Activated naive CD8-positive, alpha-beta T cell treated with anti-CD3 and anti-CD28 coated beads, Interleukin-2, amount 10 ng/mL, durations not matched to agents 7 days and 5 days (primary cell): ENCODE data around the gene PRTFDC1. TPM values are rescaled to one million over a fixed set of nuclear protein-coding genes. Genes with fewer than 3 reads are reported as not detected.
"Not testable (repeated sequence)": the region's sequence is repeated elsewhere in the genome, so short reads cannot be mapped to it uniquely, and the experiment has no call there.

ENCODE experiments used
- ATAC-seq: fragments of 150-1000 bp; cut with Tn5 transposase; one replicate; pipeline ENCODE4 v1.10.0; 2021; ENCODE audit warnings: low read depth, moderate library complexity
- POLR2A ChIA-PET: fragments of 350-600 bp; sonication (Branson Sonifier 250); formaldehyde crosslinking; loops from one replicate; lab custom pipeline; 2021; ENCODE audit warnings: antibody characterized with exemption; lab: Charles Lee
- DNase-seq: peaks from one replicate; pipeline ENCODE4 v3.0.0; 2021
- H3K27ac Mint-ChIP-seq: one replicate; pipeline ENCODE4 v1.8.0; 2022; ENCODE audit warnings: mild to moderate bottlenecking, mixed read lengths
- H3K27me3 Mint-ChIP-seq: one replicate; pipeline ENCODE4 v1.8.0; 2022; ENCODE audit warnings: mild to moderate bottlenecking, moderate library complexity, mixed read lengths
- H3K36me3 Mint-ChIP-seq: one replicate; pipeline ENCODE4 v1.8.0; 2021; ENCODE audit warnings: mild to moderate bottlenecking, mixed read lengths
- H3K4me1 Mint-ChIP-seq: one replicate; pipeline ENCODE4 v1.8.0; 2021; ENCODE audit warnings: mixed read lengths
- H3K4me3 Mint-ChIP-seq: one replicate; pipeline ENCODE4 v1.8.0; 2022; ENCODE audit warnings: mild to moderate bottlenecking, moderate library complexity, mixed read lengths
- H3K9me3 Mint-ChIP-seq: one replicate; pipeline ENCODE4 v1.8.0; 2021; ENCODE audit warnings: mixed read lengths
- total RNA-seq, 2 experiments: library from RNA; stranded (reverse); gene quantifications; one replicate each; pipeline ENCODE4 v1.2.3, GENCODE V29; 2021

PRTFDC1 gene
- total RNA-seq, 2 experiments from 2014 or later = 1.5 to 2.0 TPM

GRCh38 chr10:24938076-24938475 lies 14.3 kb downstream of the PRTFDC1 start:
- Mint-ChIP-seq H3K36me3 (no peaks in the 10 kb centered on the region), H3K4me3 (no peak overlapping the region), H3K9me3 (no peaks in the 10 kb centered on the region), H3K27ac (no peak overlapping the region), H3K27me3 (no peaks in the 10 kb centered on the region), H3K4me1 (peaks cover 4% of the 10 kb centered on the region)
- DNase-seq (no peak), ATAC-seq (no peak)
- POLR2A ChIA-PET = no interaction called here

GRCh38 chr10:24935504-24936292 lies 16.7 kb downstream of the PRTFDC1 start:
- H3K36me3 Mint-ChIP-seq = no peaks in the 10 kb centered on the region
- no peaks in the 10 kb centered on the region for H3K9me3 Mint-ChIP-seq
- H3K27ac Mint-ChIP-seq = no peak overlapping the region
- H3K27me3 Mint-ChIP-seq = peaks cover 2% of the 10 kb centered on the region
- peaks cover 4% of the 10 kb centered on the region for H3K4me1 Mint-ChIP-seq
- ATAC-seq (no peak), DNase-seq (no peak)
- POLR2A ChIA-PET = no interaction called here
- H3K4me3 Mint-ChIP-seq = no peak overlapping the region

GRCh38 chr10:24931236-24931635 lies 21.2 kb downstream of the PRTFDC1 start:
- DNase-seq = no peak
- no peaks in the 10 kb centered on the region for H3K9me3 Mint-ChIP-seq
- H3K36me3 Mint-ChIP-seq = peaks cover 3% of the 10 kb centered on the region
- peaks cover 17% of the 10 kb centered on the region for H3K4me1 Mint-ChIP-seq
- no peak for ATAC-seq
- H3K4me3 Mint-ChIP-seq = no peak overlapping the region
- peaks cover 2% of the 10 kb centered on the region for H3K27me3 Mint-ChIP-seq
- POLR2A ChIA-PET = no interaction called here
- H3K27ac Mint-ChIP-seq = no peak overlapping the region

- H3K27ac Mint-ChIP-seq = no peak overlapping the region
Observed at GRCh38 chr10:24930427-24930826, 22.0 kb downstream of the PRTFDC1 start.

GRCh38 chr10:24929904-24930303 lies 22.5 kb downstream of the PRTFDC1 start:
- POLR2A ChIA-PET = interaction anchor here (1.0 to 2.2 kb wide), 2 partner anchors 22 to 35 kb away, joined by 3 to 9 read pairs; no protein-coding TSS in a partner anchor
- Mint-ChIP-seq H3K4me3 (no peak overlapping the region), H3K36me3 (peaks cover 7% of the 10 kb centered on the region), H3K27me3 (peaks cover 2% of the 10 kb centered on the region), H3K27ac (no peak overlapping the region), H3K4me1 (peaks cover 13% of the 10 kb centered on the region), H3K9me3 (peaks cover 1% of the 10 kb centered on the region)
- DNase-seq = no peak
- no peak for ATAC-seq

More at GRCh38 chr10:24930427-24930826, 22.0 kb downstream of the PRTFDC1 start:
- POLR2A ChIA-PET = interaction anchor here (2.2 kb wide), 1 partner anchor 21 kb away, joined by 9 read pairs; no protein-coding TSS in a partner anchor
- no peak for DNase-seq
- no peak overlapping the region for H3K4me3 Mint-ChIP-seq
- peaks cover 14% of the 10 kb centered on the region for H3K4me1 Mint-ChIP-seq
- no peaks in the 10 kb centered on the region for H3K9me3 Mint-ChIP-seq
- peaks cover 7% of the 10 kb centered on the region for H3K36me3 Mint-ChIP-seq
- no peak for ATAC-seq
- H3K27me3 Mint-ChIP-seq = peaks cover 2% of the 10 kb centered on the region

- Mint-ChIP-seq H3K27ac (no peak overlapping the region), H3K36me3 (peaks cover 14% of the 10 kb centered on the region), H3K9me3 (peaks cover 9% of the 10 kb centered on the region), H3K27me3 (peaks cover 2% of the 10 kb centered on the region), H3K4me3 (peak overlapping the region; percentile 25), H3K4me1 (peaks cover 14% of the 10 kb centered on the region)
- ATAC-seq (peak; percentile 45), DNase-seq (no peak)
- POLR2A ChIA-PET = interaction anchor here (1.0 to 2.2 kb wide), 2 partner anchors 22 to 35 kb away, joined by 3 to 9 read pairs; no protein-coding TSS in a partner anchor
Observed at GRCh38 chr10:24929056-24929544, 23.3 kb downstream of the PRTFDC1 start.

- H3K9me3 Mint-ChIP-seq = peaks cover 13% of the 10 kb centered on the region
- DNase-seq = no peak
- no peak for ATAC-seq
- POLR2A ChIA-PET = interaction anchor here (0.6 kb wide), 1 partner anchor 30 kb away, joined by 3 read pairs; no protein-coding TSS in a partner anchor
- H3K36me3 Mint-ChIP-seq = peaks cover 23% of the 10 kb centered on the region
- H3K27me3 Mint-ChIP-seq = peaks cover 2% of the 10 kb centered on the region
- peaks cover 19% of the 10 kb centered on the region for H3K4me1 Mint-ChIP-seq
- no peak overlapping the region for H3K4me3 Mint-ChIP-seq
- no peak overlapping the region for H3K27ac Mint-ChIP-seq
Observed at GRCh38 chr10:24928163-24928562, 24.2 kb downstream of the PRTFDC1 start.

GRCh38 chr10:24926557-24926956 lies 25.8 kb downstream of the PRTFDC1 start:
- Mint-ChIP-seq H3K27ac (no peak overlapping the region), H3K4me1 (peaks cover 19% of the 10 kb centered on the region), H3K9me3 (peaks cover 13% of the 10 kb centered on the region), H3K36me3 (peaks cover 28% of the 10 kb centered on the region), H3K4me3 (no peak overlapping the region), H3K27me3 (peaks cover 2% of the 10 kb centered on the region)
- ATAC-seq = no peak
- DNase-seq = no peak
- POLR2A ChIA-PET = no interaction called here

GRCh38 chr10:24925799-24926198 lies 26.6 kb downstream of the PRTFDC1 start:
- Mint-ChIP-seq H3K27ac (no peak overlapping the region), H3K36me3 (peaks cover 34% of the 10 kb centered on the region), H3K4me1 (peaks cover 26% of the 10 kb centered on the region), H3K4me3 (no peak overlapping the region), H3K27me3 (no peaks in the 10 kb centered on the region), H3K9me3 (peaks cover 13% of the 10 kb centered on the region)
- POLR2A ChIA-PET = no interaction called here
- DNase-seq (no peak), ATAC-seq (no peak)

- Mint-ChIP-seq H3K36me3 (peaks cover 36% of the 10 kb centered on the region), H3K4me1 (peaks cover 23% of the 10 kb centered on the region), H3K9me3 (peaks cover 17% of the 10 kb centered on the region)
- DNase-seq, H3K27me3 Mint-ChIP-seq, H3K4me3 Mint-ChIP-seq, POLR2A ChIA-PET, H3K27ac Mint-ChIP-seq, ATAC-seq: not testable (repeated sequence)
Observed at GRCh38 chr10:24924483-24924882, 27.9 kb downstream of the PRTFDC1 start.

- H3K4me3 Mint-ChIP-seq, H3K27me3 Mint-ChIP-seq, ATAC-seq, POLR2A ChIA-PET, DNase-seq, H3K27ac Mint-ChIP-seq: not testable (repeated sequence)
- Mint-ChIP-seq H3K36me3 (peaks cover 40% of the 10 kb centered on the region), H3K4me1 (peaks cover 16% of the 10 kb centered on the region), H3K9me3 (peaks cover 21% of the 10 kb centered on the region)
Observed at GRCh38 chr10:24922222-24922868, 30.1 kb downstream of the PRTFDC1 start.

- DNase-seq = no peak
- no peak overlapping the region for H3K4me3 Mint-ChIP-seq
- H3K27me3 Mint-ChIP-seq = no peaks in the 10 kb centered on the region
- peaks cover 21% of the 10 kb centered on the region for H3K9me3 Mint-ChIP-seq
- H3K36me3 Mint-ChIP-seq = peaks cover 38% of the 10 kb centered on the region
- POLR2A ChIA-PET = no interaction called here
- peaks cover 14% of the 10 kb centered on the region for H3K4me1 Mint-ChIP-seq
- ATAC-seq = peak; percentile 56
- no peak overlapping the region for H3K27ac Mint-ChIP-seq
Observed at GRCh38 chr10:24920907-24921881, 31.2 kb downstream of the PRTFDC1 start.
